Activated CD4-positive, alpha-beta T cell treated with anti-CD3 and anti-CD28 coated beads, Interleukin-2, amount 10 ng/mL, durations not matched to agents 7 days and 5 days (primary cell): ENCODE results near the gene CORO2A. TPM values are rescaled to one million over a fixed set of nuclear protein-coding genes. Genes with fewer than 3 reads are reported as not detected.
"Not testable (repeated sequence)": the region's sequence is repeated elsewhere in the genome, so short reads cannot be mapped to it uniquely, and the experiment has no call there.

Experiments
- CTCF ChIA-PET: fragments of 350-600 bp; sonication (Branson Sonifier 250); formaldehyde crosslinking; loops from one replicate; lab custom pipeline; 2021; ENCODE audit warnings: antibody characterized with exemption; lab: Charles Lee
- POLR2A ChIA-PET: fragments of 350-600 bp; sonication (Branson Sonifier 250); formaldehyde crosslinking; loops from one replicate; lab custom pipeline; 2021; ENCODE audit warnings: antibody characterized with exemption; lab: Charles Lee
- DNase-seq: peaks from one replicate; pipeline ENCODE4 v3.0.0-alpha.2; 2020
- H3K27ac Mint-ChIP-seq: one replicate; pipeline ENCODE4 v1.8.0; 2021; ENCODE audit warnings: mild to moderate bottlenecking, moderate library complexity, mixed read lengths
- H3K27me3 Mint-ChIP-seq: one replicate; pipeline ENCODE4 v1.8.0; 2021; ENCODE audit warnings: mixed read lengths
- H3K36me3 Mint-ChIP-seq: one replicate; pipeline ENCODE4 v1.8.0; 2021; ENCODE audit warnings: low read depth, mixed read lengths
- H3K4me1 Mint-ChIP-seq: one replicate; pipeline ENCODE4 v1.8.0; 2021; ENCODE audit warnings: mixed read lengths
- H3K4me3 Mint-ChIP-seq: one replicate; pipeline ENCODE4 v1.8.0; 2021; ENCODE audit warnings: mild to moderate bottlenecking, moderate library complexity, mixed read lengths
- H3K9me3 Mint-ChIP-seq: one replicate; pipeline ENCODE4 v1.8.0; 2021; ENCODE audit warnings: mixed read lengths
- total RNA-seq, 2 experiments: library from RNA; stranded (reverse); gene quantifications; one replicate each; pipeline ENCODE4 v1.2.3, GENCODE V29; 2021

CORO2A gene
- total RNA-seq, 2 experiments from 2014 or later = 7.2 to 8.2 TPM

DNA sequence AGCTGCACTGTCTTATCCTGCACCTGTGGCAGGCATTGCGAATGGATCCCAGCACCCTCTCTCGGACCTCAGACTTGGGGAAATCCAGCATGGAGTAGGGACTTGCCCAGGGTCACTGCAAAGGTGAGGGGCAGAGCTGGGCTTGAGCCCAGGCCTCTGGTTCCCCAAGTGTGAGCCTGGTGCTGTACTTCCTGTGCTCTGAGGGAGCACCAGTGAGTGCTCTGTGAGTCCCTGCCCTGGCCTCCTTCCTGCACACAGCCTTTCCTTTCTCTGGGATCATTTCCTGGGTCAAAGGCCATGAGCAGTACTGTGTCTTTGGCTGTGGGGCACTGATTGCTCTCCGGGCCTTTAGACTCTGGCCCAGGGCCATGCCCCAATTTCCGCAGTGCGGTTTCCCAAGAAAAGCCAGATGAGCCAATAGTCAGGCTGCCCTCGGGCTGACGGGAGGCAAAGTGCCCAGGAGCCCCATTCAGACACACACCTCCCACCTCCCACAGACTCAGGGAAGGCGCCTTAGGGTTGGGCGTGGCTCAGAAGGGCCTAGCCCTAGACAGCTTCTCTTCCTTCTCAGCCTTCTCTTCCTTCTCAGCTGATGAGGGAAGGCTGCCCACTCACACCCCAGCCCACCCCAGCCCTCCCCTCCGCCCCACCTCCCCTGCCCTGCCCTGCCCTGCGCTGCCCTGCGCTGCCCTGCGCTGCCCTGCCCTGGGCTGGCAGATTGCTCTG lies 50.1 kb downstream of the CORO2A start:
- H3K9me3 Mint-ChIP-seq = no peaks in the 10 kb centered on the region
- no peaks in the 10 kb centered on the region for H3K36me3 Mint-ChIP-seq
- no peak for DNase-seq
- ChIA-PET CTCF (interaction anchor here (0.8 to 1.1 kb wide), 2 partner anchors 14 to 28 kb away, joined by 3 to 5 read pairs; no protein-coding TSS in a partner anchor), POLR2A (no interaction called here)
- H3K4me1 Mint-ChIP-seq = no peaks in the 10 kb centered on the region
- H3K4me3 Mint-ChIP-seq = no peak overlapping the region
- no peak overlapping the region for H3K27ac Mint-ChIP-seq
- H3K27me3 Mint-ChIP-seq = no peaks in the 10 kb centered on the region

DNA sequence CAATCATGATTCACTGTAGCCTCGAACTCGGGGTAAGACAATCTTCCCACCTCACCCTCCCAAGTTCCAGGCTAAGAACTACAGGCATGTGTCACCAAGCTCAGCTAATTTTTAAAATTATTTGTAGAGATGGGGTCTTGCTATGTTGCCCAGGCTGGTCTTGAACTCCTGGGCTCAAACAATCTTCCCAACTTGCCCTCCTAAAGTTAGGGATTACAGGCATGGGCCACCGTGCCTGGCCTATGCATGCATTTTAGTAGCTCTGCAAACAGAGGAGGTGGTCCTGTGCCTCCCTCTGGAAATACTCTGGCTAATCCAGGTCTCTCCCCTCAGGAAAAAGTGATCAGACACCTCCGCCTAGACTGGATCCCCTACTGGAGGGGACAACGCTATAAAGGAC lies 51.9 kb downstream of the CORO2A start:
- ChIA-PET POLR2A (no interaction called here), CTCF (interaction anchor here (1.3 kb wide), 1 partner anchor 14 kb away, joined by 3 read pairs; no protein-coding TSS in a partner anchor)
- H3K4me1 Mint-ChIP-seq = no peaks in the 10 kb centered on the region
- no peaks in the 10 kb centered on the region for H3K9me3 Mint-ChIP-seq
- no peaks in the 10 kb centered on the region for H3K27me3 Mint-ChIP-seq
- no peak overlapping the region for H3K4me3 Mint-ChIP-seq
- no peak overlapping the region for H3K27ac Mint-ChIP-seq
- DNase-seq = no peak
- H3K36me3 Mint-ChIP-seq = no peaks in the 10 kb centered on the region

DNA sequence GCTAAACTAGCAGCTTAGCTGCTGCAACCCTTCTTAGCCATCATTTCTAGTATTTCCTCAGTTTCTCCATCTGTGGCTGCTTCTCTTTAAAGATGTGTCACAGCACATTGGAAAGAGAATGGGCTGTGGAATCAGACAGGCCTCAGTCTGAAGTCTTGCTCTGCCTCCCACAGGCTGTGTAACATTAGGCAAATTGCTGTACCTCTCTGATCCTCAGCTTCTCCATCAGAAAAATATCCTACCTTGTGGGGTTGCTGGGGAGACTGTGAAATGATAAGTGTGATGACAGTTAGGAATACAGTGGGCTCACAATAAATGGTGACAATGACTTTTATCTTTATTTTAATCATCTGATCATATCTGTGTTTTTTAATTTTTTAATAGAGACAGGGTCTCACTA lies 55.9 kb downstream of the CORO2A start:
- peak overlapping the region; percentile 25 for H3K27ac Mint-ChIP-seq
- peaks cover 2% of the 10 kb centered on the region for H3K4me1 Mint-ChIP-seq
- POLR2A ChIA-PET = no interaction called here
- H3K4me3 Mint-ChIP-seq = no peak overlapping the region
- no peaks in the 10 kb centered on the region for H3K27me3 Mint-ChIP-seq
- no peak for DNase-seq
- CTCF ChIA-PET = no interaction called here
- no peaks in the 10 kb centered on the region for H3K9me3 Mint-ChIP-seq
- no peaks in the 10 kb centered on the region for H3K36me3 Mint-ChIP-seq

- Mint-ChIP-seq H3K36me3 (no peaks in the 10 kb centered on the region), H3K4me3 (no peak overlapping the region), H3K27ac (no peak overlapping the region), H3K4me1 (peaks cover 2% of the 10 kb centered on the region), H3K9me3 (no peaks in the 10 kb centered on the region), H3K27me3 (no peaks in the 10 kb centered on the region)
- ChIA-PET POLR2A (no interaction called here), CTCF (no interaction called here)
- no peak for DNase-seq
These were observed 56.5 kb downstream of the CORO2A start for GRCh38 chr9:98135938-98136337.

- no peaks in the 10 kb centered on the region for H3K36me3 Mint-ChIP-seq
- ChIA-PET POLR2A (no interaction called here), CTCF (no interaction called here)
- H3K27ac Mint-ChIP-seq = no peak overlapping the region
- H3K4me3 Mint-ChIP-seq = no peak overlapping the region
- no peaks in the 10 kb centered on the region for H3K27me3 Mint-ChIP-seq
- H3K4me1 Mint-ChIP-seq = peaks cover 2% of the 10 kb centered on the region
- DNase-seq = no peak
- H3K9me3 Mint-ChIP-seq = no peaks in the 10 kb centered on the region
These were observed 56.9 kb downstream of the CORO2A start for GRCh38 chr9:98135558-98135934.

DNA sequence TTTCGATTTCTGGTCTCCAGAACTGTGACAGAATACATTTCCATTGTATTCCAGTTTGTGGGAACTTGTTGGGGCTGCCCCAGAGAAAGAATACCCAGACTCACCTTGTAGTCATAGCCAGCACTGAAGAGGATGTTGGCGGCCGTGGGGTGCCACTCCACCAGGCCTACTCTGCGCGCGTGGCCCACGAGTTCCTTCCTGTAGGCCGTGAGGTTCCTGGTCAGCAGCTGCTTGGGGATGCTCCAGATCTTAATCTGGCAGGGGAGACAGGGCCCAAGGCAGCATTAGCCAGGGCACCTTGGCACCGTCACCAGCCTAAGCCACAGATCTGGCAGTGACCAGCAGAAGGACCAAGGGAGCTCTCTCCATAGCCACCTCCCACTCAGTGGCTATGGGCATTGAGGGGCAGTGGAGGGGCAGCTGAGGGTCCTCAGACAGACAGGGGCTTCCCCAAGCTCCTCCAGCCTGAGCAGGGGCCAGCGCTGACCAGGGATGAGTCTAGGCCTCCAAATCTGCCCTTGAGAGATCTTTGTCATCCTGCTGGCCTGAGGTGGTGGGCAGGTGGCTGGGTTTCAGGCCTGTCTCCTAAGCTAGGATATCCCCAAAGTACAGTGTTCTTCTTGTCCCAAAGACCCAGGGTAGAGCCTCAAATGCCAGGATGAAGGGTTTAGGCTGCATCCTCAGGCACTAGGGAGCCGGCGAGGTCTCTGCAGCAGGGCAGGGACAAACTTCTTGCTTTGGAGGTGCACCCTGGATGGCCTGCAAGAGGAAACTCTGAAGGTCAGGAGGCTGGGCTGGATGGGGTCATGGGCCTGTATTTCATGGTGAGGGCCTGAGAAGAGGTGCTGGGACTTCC lies 57.5 kb downstream of the CORO2A start:
- DNase-seq = no peak
- ChIA-PET POLR2A (no interaction called here), CTCF (no interaction called here)
- Mint-ChIP-seq H3K4me1 (peaks cover 2% of the 10 kb centered on the region), H3K36me3 (no peaks in the 10 kb centered on the region), H3K4me3 (no peak overlapping the region), H3K9me3 (no peaks in the 10 kb centered on the region), H3K27me3 (no peaks in the 10 kb centered on the region), H3K27ac (no peak overlapping the region)

DNA sequence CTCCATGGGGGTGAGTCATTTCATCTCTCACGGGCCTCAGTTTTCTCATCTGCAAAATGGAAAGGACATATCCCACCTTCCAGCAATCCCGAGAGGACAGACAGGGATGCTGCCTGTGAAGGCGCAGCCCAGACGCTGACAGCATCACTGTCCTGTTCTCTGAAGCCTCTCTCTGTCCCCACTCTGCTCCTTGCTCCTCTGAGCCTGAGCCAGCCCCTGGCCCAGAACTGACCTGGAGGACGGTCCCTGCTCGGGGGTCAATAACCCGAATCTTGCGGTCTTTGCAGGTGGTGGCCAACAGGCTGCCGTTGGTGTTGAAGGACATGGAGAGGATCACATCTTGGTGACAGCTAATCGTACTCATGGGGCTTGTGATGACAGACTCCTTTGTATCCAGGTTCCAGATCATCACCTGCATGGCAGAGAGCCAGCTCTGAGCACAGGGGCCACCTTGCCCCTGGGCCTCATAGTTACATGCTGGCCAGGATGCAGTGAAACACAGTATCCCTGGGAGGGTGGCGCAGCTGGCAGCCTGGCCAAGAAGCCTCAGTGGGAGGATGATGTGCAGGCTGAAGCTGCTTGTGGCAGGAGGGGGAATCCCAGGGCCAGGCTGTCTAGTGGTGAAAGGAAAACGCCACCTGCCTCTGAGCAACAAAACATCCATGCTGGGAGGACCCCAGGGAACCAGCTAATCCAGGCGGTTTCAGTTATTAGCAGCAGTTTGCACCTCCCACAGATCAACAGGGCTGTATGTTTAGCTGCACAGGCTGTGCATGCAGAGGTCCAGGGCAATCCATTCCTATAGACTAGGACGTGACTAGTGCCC lies 59.4 kb downstream of the CORO2A start:
- H3K4me3 Mint-ChIP-seq = no peak overlapping the region
- H3K36me3 Mint-ChIP-seq = peaks cover under 1% of the 10 kb centered on the region
- DNase-seq = no peak
- no peak overlapping the region for H3K27ac Mint-ChIP-seq
- H3K9me3 Mint-ChIP-seq = no peaks in the 10 kb centered on the region
- ChIA-PET POLR2A (no interaction called here), CTCF (interaction anchor here (0.5 to 3.1 kb wide), 3 partner anchors 11 to 565 kb away, joined by 3 to 11 read pairs (median 3); no protein-coding TSS in a partner anchor)
- H3K4me1 Mint-ChIP-seq = peaks cover 10% of the 10 kb centered on the region
- H3K27me3 Mint-ChIP-seq = no peaks in the 10 kb centered on the region

DNA sequence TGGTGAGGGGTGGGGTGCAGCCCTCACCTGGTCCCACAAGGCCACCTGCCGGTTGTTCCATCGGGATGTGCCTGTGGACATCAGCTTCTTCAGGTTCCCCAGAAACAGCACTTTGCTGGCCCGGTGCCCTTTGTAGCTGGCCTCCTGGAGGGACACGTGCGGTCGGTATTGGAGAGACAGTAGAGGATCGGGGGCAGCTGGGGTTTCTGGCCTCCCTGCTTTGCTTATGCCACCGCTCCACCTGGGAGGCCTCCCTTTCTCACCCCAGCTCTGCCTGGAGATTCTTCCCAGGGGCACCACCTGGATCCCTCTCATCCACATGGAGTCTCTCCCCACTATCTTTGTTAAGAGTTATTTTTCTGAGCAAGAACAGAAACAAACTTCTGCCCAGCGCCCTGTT lies 60.3 kb downstream of the CORO2A start:
- H3K9me3 Mint-ChIP-seq = no peaks in the 10 kb centered on the region
- peaks cover 4% of the 10 kb centered on the region for H3K36me3 Mint-ChIP-seq
- DNase-seq = no peak
- no peak overlapping the region for H3K4me3 Mint-ChIP-seq
- H3K4me1 Mint-ChIP-seq = peaks cover 10% of the 10 kb centered on the region
- no peaks in the 10 kb centered on the region for H3K27me3 Mint-ChIP-seq
- H3K27ac Mint-ChIP-seq = peak overlapping the region; percentile 6
- CTCF ChIA-PET = interaction anchor here (1.4 to 3.1 kb wide), 2 partner anchors 10 to 35 kb away, joined by 3 to 11 read pairs; no protein-coding TSS in a partner anchor
- POLR2A ChIA-PET = no interaction called here

GRCh38 chr9:98130576-98131228 lies 61.7 kb downstream of the CORO2A start:
- H3K9me3 Mint-ChIP-seq = no peaks in the 10 kb centered on the region
- H3K36me3 Mint-ChIP-seq = peaks cover 8% of the 10 kb centered on the region
- CTCF ChIA-PET = interaction anchor here (3.1 kb wide), 1 partner anchor 8 kb away, joined by 11 read pairs; no protein-coding TSS in a partner anchor
- POLR2A ChIA-PET = no interaction called here
- no peak for DNase-seq
- peak overlapping the region; percentile 52 for H3K27ac Mint-ChIP-seq
- H3K4me1 Mint-ChIP-seq = peaks cover 10% of the 10 kb centered on the region
- no peaks in the 10 kb centered on the region for H3K27me3 Mint-ChIP-seq
- no peak overlapping the region for H3K4me3 Mint-ChIP-seq

DNA sequence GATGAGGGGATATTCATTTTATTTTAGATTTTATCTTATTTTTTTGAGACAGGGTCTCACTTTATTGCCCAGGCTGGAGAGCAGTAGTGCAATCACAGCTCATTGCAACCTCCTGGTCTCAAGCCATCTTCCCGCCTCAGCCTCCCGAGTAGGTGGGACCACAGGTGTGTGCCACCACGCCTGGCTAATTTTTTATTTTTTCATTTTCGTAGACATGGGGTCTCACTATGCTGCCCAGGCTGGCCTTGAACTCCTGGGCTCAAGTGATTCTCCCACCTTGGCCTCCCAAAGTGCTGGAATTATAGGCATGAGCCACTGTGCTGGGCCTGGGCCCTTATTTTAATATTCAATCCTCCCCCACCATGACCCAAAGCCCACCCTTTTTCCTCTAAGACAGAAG lies 62.4 kb downstream of the CORO2A start:
- H3K27ac Mint-ChIP-seq, H3K9me3 Mint-ChIP-seq, H3K27me3 Mint-ChIP-seq, DNase-seq, H3K4me3 Mint-ChIP-seq, H3K4me1 Mint-ChIP-seq, CTCF ChIA-PET, POLR2A ChIA-PET: not testable (repeated sequence)
- peaks cover 10% of the 10 kb centered on the region for H3K36me3 Mint-ChIP-seq

GRCh38 chr9:98129451-98129881 lies 63.0 kb downstream of the CORO2A start:
- POLR2A ChIA-PET = interaction anchor here (1.0 kb wide), 1 partner anchor 25 kb away, joined by 4 read pairs; no protein-coding TSS in a partner anchor
- H3K9me3 Mint-ChIP-seq = no peaks in the 10 kb centered on the region
- CTCF ChIA-PET = interaction anchor here (1.3 kb wide), 1 partner anchor 18 kb away, joined by 4 read pairs; no protein-coding TSS in a partner anchor
- peak overlapping the region; percentile 20 for H3K27ac Mint-ChIP-seq
- H3K4me3 Mint-ChIP-seq = no peak overlapping the region
- DNase-seq = no peak
- H3K36me3 Mint-ChIP-seq = peaks cover 13% of the 10 kb centered on the region
- no peaks in the 10 kb centered on the region for H3K27me3 Mint-ChIP-seq
- peaks cover 10% of the 10 kb centered on the region for H3K4me1 Mint-ChIP-seq

GRCh38 chr9:98128316-98128715 lies 64.1 kb downstream of the CORO2A start:
- Mint-ChIP-seq H3K4me1 (peaks cover 8% of the 10 kb centered on the region), H3K27ac (no peak overlapping the region), H3K36me3 (peaks cover 13% of the 10 kb centered on the region), H3K9me3 (no peaks in the 10 kb centered on the region), H3K4me3 (no peak overlapping the region), H3K27me3 (no peaks in the 10 kb centered on the region)
- DNase-seq = no peak
- CTCF ChIA-PET = interaction anchor here (1.0 to 1.3 kb wide), 2 partner anchors 10 to 19 kb away, joined by 4 read pairs; no protein-coding TSS in a partner anchor
- POLR2A ChIA-PET = interaction anchor here (1.0 kb wide), 1 partner anchor 24 kb away, joined by 4 read pairs; no protein-coding TSS in a partner anchor
